Mesendoderm (in vitro differentiated cells): Measurements from ENCODE around the gene HSPB3.

ENCODE experiments used
- DNase-seq: peaks from one replicate; pipeline ENCODE4 v3.0.0; 2013
- H2AK5ac ChIP-seq: 2 replicates; pipeline ENCODE4 v1.6.1; 2013; ENCODE audit warnings: low read length, inconsistent platforms
- H2BK120ac ChIP-seq: 2 replicates; pipeline ENCODE4 v1.6.1; 2013; ENCODE audit warnings: low read depth, mild to moderate bottlenecking, low read length, moderate library complexity, mixed read lengths
- H2BK15ac ChIP-seq: replicated peaks from 2 replicates; pipeline ENCODE4 v1.6.1; 2013; ENCODE audit warnings: low read depth, mild to moderate bottlenecking, moderate library complexity
- H2BK5ac ChIP-seq: 2 replicates; pipeline ENCODE4 v1.6.1; 2013; ENCODE audit warnings: low read length, inconsistent platforms
- H3K18ac ChIP-seq: 2 replicates; pipeline ENCODE4 v1.6.1; 2013; ENCODE audit warnings: mild to moderate bottlenecking, low read length, mixed read lengths
- H3K23ac ChIP-seq: one replicate; pipeline ENCODE4 v1.6.1; 2013; ENCODE audit warnings: low read length
- H3K27ac ChIP-seq: 2 replicates; pipeline ENCODE4 v1.5.1; 2013; ENCODE audit warnings: low read depth, mild to moderate bottlenecking, inconsistent platforms, low read length, moderate library complexity
- H3K27me3 ChIP-seq: 2 replicates; pipeline ENCODE4 v1.6.1; 2013; ENCODE audit warnings: low read length, control low read depth, mild to moderate bottlenecking, inconsistent platforms; ENCODE audit not compliant: insufficient read depth, poor library complexity
- H3K36me3 ChIP-seq: 2 replicates; pipeline ENCODE4 v1.6.1; 2013; ENCODE audit warnings: low read length, inconsistent platforms; ENCODE audit not compliant: control insufficient read depth, insufficient read depth
- H3K4ac ChIP-seq: one replicate; pipeline ENCODE4 v1.6.1; 2013; ENCODE audit warnings: low read depth, mild to moderate bottlenecking, low read length, moderate library complexity
- H3K4me1 ChIP-seq: 2 replicates; pipeline ENCODE4 v1.6.1; 2013; ENCODE audit warnings: low read depth, low read length, inconsistent platforms; ENCODE audit not compliant: control insufficient read depth
- H3K4me2 ChIP-seq: 2 replicates; pipeline ENCODE4 v1.6.1; 2013; ENCODE audit warnings: low read length
- H3K4me3 ChIP-seq: 2 replicates; pipeline ENCODE4 v1.5.1; 2013; ENCODE audit warnings: mild to moderate bottlenecking, low read length
- H3K56ac ChIP-seq: one replicate; pipeline ENCODE4 v1.6.1; 2013; ENCODE audit warnings: low read length
- H3K79me1 ChIP-seq: 2 replicates; pipeline ENCODE4 v1.6.1; 2013; ENCODE audit warnings: low read length, inconsistent platforms
- H3K79me2 ChIP-seq: 2 replicates; pipeline ENCODE4 v1.6.1; 2013; ENCODE audit warnings: mild to moderate bottlenecking, low read length; ENCODE audit not compliant: control insufficient read depth, insufficient read depth
- H3K9ac ChIP-seq: 2 replicates; pipeline ENCODE4 v1.6.1; 2013; ENCODE audit warnings: low read length, inconsistent platforms
- H4K5ac ChIP-seq: one replicate; pipeline ENCODE4 v1.6.1; 2013; ENCODE audit warnings: low read length
- H4K8ac ChIP-seq: one replicate; pipeline ENCODE4 v1.6.1; 2013; ENCODE audit warnings: low read depth, mild to moderate bottlenecking, control low read depth, low read length, moderate library complexity
- WGBS: extraction: QIAGEN DNeasy Blood & Tissue Kit; methylation state at CpG from one replicate; pipeline ENCODE4 v1.1.7; 2013; ENCODE audit warnings: low lambda C conversion rate, missing lambda C conversion rate; ENCODE audit not compliant: insufficient coverage; ENCODE audit errors: extremely low coverage; 5-methylcytosine and 5-hydroxymethylcytosine counted together

The HSPB3 gene

DNA sequence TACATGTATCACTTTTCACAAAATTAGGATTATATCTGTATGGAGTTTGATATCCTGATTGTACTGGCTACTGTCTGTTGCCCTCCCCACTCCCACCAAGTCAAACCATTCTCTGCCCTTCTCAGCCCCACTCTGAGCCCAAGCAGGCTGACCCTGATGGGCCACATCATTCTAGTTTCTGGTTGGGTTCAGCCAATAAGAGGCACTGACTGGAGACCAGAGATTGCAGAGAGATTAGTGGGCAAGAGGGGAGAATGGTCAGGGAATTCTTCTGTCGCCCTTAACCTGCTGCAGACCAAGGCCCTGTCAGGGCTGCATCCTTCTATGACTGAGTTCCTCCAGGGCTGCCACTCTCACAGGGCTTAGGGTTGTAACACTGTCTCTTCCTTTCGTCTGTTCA is 2.7 kb downstream of the HSPB3 start:
- H3K4me1 ChIP-seq: peaks cover 2% of the 10 kb centered on the region
- no CpG with 5 or more reads among the region's 2 CpGs for WGBS
- H2BK5ac ChIP-seq: no peak overlapping the region
- H2BK15ac ChIP-seq: no peak overlapping the region
- no peaks in the 10 kb centered on the region for H3K36me3 ChIP-seq
- H3K23ac ChIP-seq: no peak overlapping the region
- no peak overlapping the region for H3K4ac ChIP-seq
- no peak overlapping the region for H3K9ac ChIP-seq
- no peak overlapping the region for H3K27ac ChIP-seq
- no peak overlapping the region for H3K18ac ChIP-seq
- peak; percentile 41 for DNase-seq
- H3K56ac ChIP-seq: no peak overlapping the region
- no peaks in the 10 kb centered on the region for H3K27me3 ChIP-seq
- no peak overlapping the region for H3K4me2 ChIP-seq
- no peak overlapping the region for H2AK5ac ChIP-seq
- no peaks in the 10 kb centered on the region for H3K79me2 ChIP-seq
- no peak overlapping the region for H2BK120ac ChIP-seq
- no peaks in the 10 kb centered on the region for H3K79me1 ChIP-seq
- H4K5ac ChIP-seq: no peak overlapping the region
- no peak overlapping the region for H4K8ac ChIP-seq
- H3K4me3 ChIP-seq: no peak overlapping the region

- no peak overlapping the region for H2BK15ac ChIP-seq
- no peak overlapping the region for H3K56ac ChIP-seq
- no peak overlapping the region for H3K27ac ChIP-seq
- H3K27me3 ChIP-seq: no peaks in the 10 kb centered on the region
- no peak overlapping the region for H3K4ac ChIP-seq
- H3K4me3 ChIP-seq: no peak overlapping the region
- H3K79me2 ChIP-seq: no peaks in the 10 kb centered on the region
- no peak overlapping the region for H3K23ac ChIP-seq
- H2BK5ac ChIP-seq: peak overlapping the region; percentile 72
- H4K5ac ChIP-seq: no peak overlapping the region
- no peak overlapping the region for H3K4me2 ChIP-seq
- H2AK5ac ChIP-seq: no peak overlapping the region
- H3K79me1 ChIP-seq: no peaks in the 10 kb centered on the region
- H2BK120ac ChIP-seq: no peak overlapping the region
- no peaks in the 10 kb centered on the region for H3K36me3 ChIP-seq
- peaks cover 2% of the 10 kb centered on the region for H3K4me1 ChIP-seq
- H3K9ac ChIP-seq: no peak overlapping the region
- peak; percentile 27 for DNase-seq
- no peak overlapping the region for H3K18ac ChIP-seq
- WGBS: no CpG with 5 or more reads among the region's 3 CpGs
- H4K8ac ChIP-seq: no peak overlapping the region
These were observed 4.9 kb downstream of the HSPB3 start for GRCh38 chr5:54460181-54460919.

DNA sequence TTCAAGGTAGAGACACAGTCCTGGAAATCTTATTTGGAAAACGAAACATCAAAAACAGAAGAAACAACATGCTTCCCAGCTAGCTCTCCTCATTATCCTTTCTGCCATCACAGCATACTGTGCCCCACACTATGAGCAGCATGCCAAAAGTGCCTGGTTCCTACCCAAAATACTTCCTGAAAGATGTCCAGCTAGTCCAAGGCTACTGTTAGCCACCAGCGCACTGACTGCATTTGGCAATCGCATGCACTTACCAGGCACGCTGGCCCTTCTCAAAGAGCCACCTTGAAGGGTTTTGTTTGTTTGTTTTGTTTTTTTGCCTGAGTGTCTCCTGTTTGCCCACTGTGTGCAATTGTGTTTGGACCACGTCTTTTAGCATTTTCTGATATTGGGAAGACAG is 6.8 kb downstream of the HSPB3 start:
- no peak overlapping the region for H2AK5ac ChIP-seq
- H2BK15ac ChIP-seq: no peak overlapping the region
- H3K79me1 ChIP-seq: no peaks in the 10 kb centered on the region
- H3K4me1 ChIP-seq: no peaks in the 10 kb centered on the region
- H4K8ac ChIP-seq: no peak overlapping the region
- WGBS: no CpG with 5 or more reads among the region's 5 CpGs
- H3K27me3 ChIP-seq: no peaks in the 10 kb centered on the region
- H3K18ac ChIP-seq: no peak overlapping the region
- no peak overlapping the region for H3K4ac ChIP-seq
- H3K4me3 ChIP-seq: no peak overlapping the region
- no peak for DNase-seq
- no peaks in the 10 kb centered on the region for H3K79me2 ChIP-seq
- H3K23ac ChIP-seq: no peak overlapping the region
- H4K5ac ChIP-seq: no peak overlapping the region
- H2BK120ac ChIP-seq: no peak overlapping the region
- H3K27ac ChIP-seq: no peak overlapping the region
- H2BK5ac ChIP-seq: peak overlapping the region; percentile 41
- H3K4me2 ChIP-seq: no peak overlapping the region
- no peaks in the 10 kb centered on the region for H3K36me3 ChIP-seq
- H3K9ac ChIP-seq: no peak overlapping the region
- no peak overlapping the region for H3K56ac ChIP-seq

DNA sequence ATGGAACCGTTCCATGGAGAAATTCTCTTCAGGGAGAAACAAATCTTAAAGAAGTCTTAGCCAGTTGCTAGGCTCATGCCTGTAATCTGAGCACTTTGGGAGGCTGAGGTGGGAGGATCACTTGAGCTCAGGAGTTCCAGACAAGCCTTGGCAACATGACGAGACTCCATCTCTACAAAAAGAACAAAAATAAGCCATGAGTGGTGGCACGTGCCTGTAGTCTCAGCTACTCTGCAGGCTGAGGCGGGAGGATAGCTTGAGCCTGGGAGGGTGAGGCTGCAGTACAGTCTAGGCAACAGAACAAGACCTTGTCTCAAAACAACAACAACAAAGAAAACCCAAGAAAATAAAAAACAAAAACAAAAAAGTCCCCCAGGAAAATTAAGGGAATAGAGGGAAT is 8.2 kb downstream of the HSPB3 start:
- no peaks in the 10 kb centered on the region for H3K79me2 ChIP-seq
- no peak overlapping the region for H3K56ac ChIP-seq
- H2BK15ac ChIP-seq: no peak overlapping the region
- H3K36me3 ChIP-seq: no peaks in the 10 kb centered on the region
- no peaks in the 10 kb centered on the region for H3K4me1 ChIP-seq
- H4K8ac ChIP-seq: no peak overlapping the region
- H3K27me3 ChIP-seq: no peaks in the 10 kb centered on the region
- H3K27ac ChIP-seq: no peak overlapping the region
- no peak overlapping the region for H3K18ac ChIP-seq
- no peak overlapping the region for H3K9ac ChIP-seq
- no peak overlapping the region for H3K4ac ChIP-seq
- H3K79me1 ChIP-seq: no peaks in the 10 kb centered on the region
- H3K23ac ChIP-seq: no peak overlapping the region
- DNase-seq: no peak
- no CpG with 5 or more reads among the region's 4 CpGs for WGBS
- H2BK5ac ChIP-seq: no peak overlapping the region
- no peak overlapping the region for H3K4me2 ChIP-seq
- H4K5ac ChIP-seq: no peak overlapping the region
- H3K4me3 ChIP-seq: no peak overlapping the region
- no peak overlapping the region for H2AK5ac ChIP-seq
- no peak overlapping the region for H2BK120ac ChIP-seq

GRCh38 chr5:54469622-54470021 is 14.1 kb downstream of the HSPB3 start:
- no peaks in the 10 kb centered on the region for H3K27me3 ChIP-seq
- no peak overlapping the region for H3K9ac ChIP-seq
- H3K36me3 ChIP-seq: no peaks in the 10 kb centered on the region
- H2BK120ac ChIP-seq: no peak overlapping the region
- H2AK5ac ChIP-seq: no peak overlapping the region
- no peak overlapping the region for H4K8ac ChIP-seq
- no peak overlapping the region for H3K4me2 ChIP-seq
- DNase-seq: no peak
- no peaks in the 10 kb centered on the region for H3K79me1 ChIP-seq
- H2BK5ac ChIP-seq: no peak overlapping the region
- H2BK15ac ChIP-seq: no peak overlapping the region
- no peak overlapping the region for H4K5ac ChIP-seq
- H3K23ac ChIP-seq: no peak overlapping the region
- H3K18ac ChIP-seq: no peak overlapping the region
- no peak overlapping the region for H3K4ac ChIP-seq
- no peaks in the 10 kb centered on the region for H3K79me2 ChIP-seq
- H3K27ac ChIP-seq: no peak overlapping the region
- H3K4me1 ChIP-seq: no peaks in the 10 kb centered on the region
- no peak overlapping the region for H3K4me3 ChIP-seq
- no peak overlapping the region for H3K56ac ChIP-seq
- WGBS: no CpG with 5 or more reads among the region's 2 CpGs

- Histone ChIP-seq H2BK120ac (no peak overlapping the region), H3K56ac (no peak overlapping the region), H4K5ac (no peak overlapping the region), H3K27me3 (no peaks in the 10 kb centered on the region), H3K4me2 (no peak overlapping the region), H3K4me1 (no peaks in the 10 kb centered on the region), H3K4me3 (no peak overlapping the region), H3K23ac (no peak overlapping the region), H3K27ac (no peak overlapping the region), H3K4ac (no peak overlapping the region), H3K79me1 (no peaks in the 10 kb centered on the region), H2AK5ac (no peak overlapping the region), H2BK5ac (no peak overlapping the region), H4K8ac (no peak overlapping the region), H3K18ac (no peak overlapping the region), H3K9ac (no peak overlapping the region), H3K36me3 (no peaks in the 10 kb centered on the region), H2BK15ac (no peak overlapping the region), H3K79me2 (no peaks in the 10 kb centered on the region)
- WGBS: no CpG with 5 or more reads among the region's 2 CpGs
- DNase-seq: no peak
These were observed 14.6 kb downstream of the HSPB3 start for GRCh38 chr5:54470128-54470527.
